IMR-90 (cell line): ENCODE data around the gene OR10D3. TPM values are rescaled to one million over a fixed set of nuclear protein-coding genes. Genes with fewer than 3 reads are reported as not detected.

ENCODE experiments used
- ATAC-seq: fragments of 200-7000 bp; cut with Tn5 transposase; 2 replicates; pipeline ENCODE4 v1.9.1; 2020; ENCODE audit warnings: low read depth, mild to moderate bottlenecking, moderate library complexity
- BruUV-seq: library from RNA; stranded (reverse); fragments of 400-500 nt; replicated peaks from 2 replicates; lab custom pipeline; 2021; lab: Mats Ljungman, UMichigan
- CTCF ChIA-PET: fragments of 300-600 bp; formaldehyde crosslinking; extraction: SDS; loops from one replicate; lab custom pipeline; 2021; ENCODE audit warnings: antibody characterized with exemption; lab: Yijun Ruan, JAX
- POLR2A ChIA-PET: fragments of 300-600 bp; sonication (Branson Sonifier 250); formaldehyde crosslinking; loops from one replicate; lab custom pipeline; 2022; ENCODE audit warnings: antibody characterized with exemption; ENCODE audit not compliant: unreplicated experiment; lab: Charles Lee
- DNase-seq: peaks from one replicate; pipeline ENCODE4 v3.0.0; 2013
- H2AFZ ChIP-seq: replicated peaks from 2 replicates; pipeline ENCODE3; 2013; ENCODE audit warnings: low read length, mild to moderate bottlenecking; ENCODE audit not compliant: poor library complexity
- H2AK5ac ChIP-seq: 2 replicates; pipeline ENCODE4 v1.6.1; 2013; ENCODE audit warnings: low read depth, low read length, inconsistent platforms
- H2AK9ac ChIP-seq: replicated peaks from 2 replicates; pipeline ENCODE3; 2013; ENCODE audit warnings: mild to moderate bottlenecking, low read depth, low read length, moderate library complexity; ENCODE audit not compliant: poor library complexity
- H2BK120ac ChIP-seq: 2 replicates; pipeline ENCODE4 v1.6.1; 2013; ENCODE audit warnings: low read depth, low read length, inconsistent platforms
- H2BK15ac ChIP-seq: 3 replicates; pipeline ENCODE4 v1.6.1; 2013; ENCODE audit warnings: low read depth, low read length, inconsistent platforms
- H2BK20ac ChIP-seq: 2 replicates; pipeline ENCODE4 v1.6.1; 2013; ENCODE audit warnings: low read depth, mild to moderate bottlenecking, inconsistent platforms, low read length, moderate library complexity
- H2BK5ac ChIP-seq: 2 replicates; pipeline ENCODE4 v1.6.1; 2013; ENCODE audit warnings: mild to moderate bottlenecking, low read depth, low read length, inconsistent platforms; ENCODE audit not compliant: poor library complexity, severe bottlenecking
- H3K14ac ChIP-seq: replicated peaks from 2 replicates; pipeline ENCODE4 v1.6.1; 2013; ENCODE audit warnings: low read depth, low read length, inconsistent platforms
- H3K18ac ChIP-seq: 2 replicates; pipeline ENCODE4 v1.6.1; 2013; ENCODE audit warnings: low read depth, low read length, control low read depth
- H3K23ac ChIP-seq: 2 replicates; pipeline ENCODE4 v1.6.1; 2013; ENCODE audit warnings: low read depth, low read length, inconsistent platforms
- H3K27ac ChIP-seq: 2 replicates; pipeline ENCODE4 v1.5.1; 2013; ENCODE audit warnings: mild to moderate bottlenecking, control low read depth, low read length; ENCODE audit not compliant: insufficient read depth
- H3K27me3 ChIP-seq: 2 replicates; pipeline ENCODE4 v1.6.1; 2013; ENCODE audit warnings: low read length; ENCODE audit not compliant: control insufficient read depth, insufficient read depth
- H3K36me3 ChIP-seq: 2 replicates; pipeline ENCODE4 v1.6.1; 2013; ENCODE audit warnings: low read length, mixed read lengths; ENCODE audit not compliant: control insufficient read depth, insufficient read depth
- H3K4ac ChIP-seq: 2 replicates; pipeline ENCODE4 v1.6.1; 2013; ENCODE audit warnings: low read depth, low read length, inconsistent platforms
- H3K4me1 ChIP-seq: 2 replicates; pipeline ENCODE4 v1.6.1; 2013; ENCODE audit warnings: low read length, mixed read lengths; ENCODE audit not compliant: control insufficient read depth, insufficient read depth
- H3K4me2 ChIP-seq: 2 replicates; pipeline ENCODE4 v1.6.1; 2013; ENCODE audit warnings: low read depth, mild to moderate bottlenecking, control low read depth, low read length, moderate library complexity
- H3K4me3 ChIP-seq: 2 replicates; pipeline ENCODE4 v1.5.1; 2013; ENCODE audit warnings: low read depth, mild to moderate bottlenecking, control low read depth, low read length, moderate library complexity; ENCODE audit not compliant: insufficient read depth
- H3K56ac ChIP-seq: 2 replicates; pipeline ENCODE4 v1.6.1; 2013; ENCODE audit warnings: low read length, inconsistent platforms; ENCODE audit not compliant: insufficient read depth; ENCODE audit errors: extremely low read depth
- H3K79me1 ChIP-seq, 2 experiments: 2 replicates each; pipeline ENCODE4 v1.6.1; 2013; ENCODE audit warnings: low read length in 2 of 2, inconsistent platforms in 1 of 2, low read depth in 1 of 2
- H3K9ac ChIP-seq: 2 replicates; pipeline ENCODE4 v1.6.1; 2013; ENCODE audit warnings: low read depth, low read length, control low read depth
- H3K9me1 ChIP-seq: 2 replicates; pipeline ENCODE4 v1.6.1; 2013; ENCODE audit warnings: low read length, inconsistent platforms; ENCODE audit not compliant: insufficient read depth
- H3K9me3 ChIP-seq: 2 replicates; pipeline ENCODE4 v1.6.1; 2013; ENCODE audit warnings: low read length; ENCODE audit not compliant: control insufficient read depth, insufficient read depth
- H4K20me1 ChIP-seq: 2 replicates; pipeline ENCODE4 v1.6.1; 2013; ENCODE audit warnings: low read length, inconsistent platforms; ENCODE audit not compliant: insufficient read depth
- H4K5ac ChIP-seq: 2 replicates; pipeline ENCODE4 v1.6.1; 2013; ENCODE audit warnings: mild to moderate bottlenecking, low read depth, low read length, control low read depth
- H4K8ac ChIP-seq, 2 experiments: 2 replicates each; pipeline ENCODE4 v1.6.1; 2013; ENCODE audit warnings: low read depth in 2 of 2, low read length in 2 of 2, control low read depth in 1 of 2, inconsistent platforms in 1 of 2
- H4K91ac ChIP-seq: 2 replicates; pipeline ENCODE4 v1.6.1; 2013; ENCODE audit warnings: low read depth, low read length, inconsistent platforms; ENCODE audit not compliant: insufficient read depth
- MXI1 ChIP-seq: IDR thresholded peaks from 2 replicates; pipeline ENCODE4 v1.6.1; 2012; ENCODE audit warnings: low read depth, mild to moderate bottlenecking, low read length, moderate library complexity, borderline replicate concordance
- SMC3 ChIP-seq: fragments of 150-350 bp; IDR thresholded peaks from 2 replicates; pipeline ENCODE4 v1.6.1; 2016; ENCODE audit warnings: low read depth, mild to moderate bottlenecking, antibody characterized with exemption, low read length, moderate library complexity
- WGBS, 2 experiments: methylation state at CpG; one replicate each; pipeline versions ENCODE4 v1.1.5 to v1.1.7; 2013; ENCODE audit warnings: missing lambda C conversion rate in 2 of 2; ENCODE audit not compliant: insufficient read length in 1 of 2; ENCODE audit errors: extremely low coverage in 2 of 2; 5-methylcytosine and 5-hydroxymethylcytosine counted together
- dilution Hi-C: fragments of 300-500 bp; cut with HindIII; formaldehyde crosslinking; loops from one replicate; pipeline ENCODE4 v1.14.3; 2018; ENCODE audit warnings: low sequenced_read_pairs; ENCODE audit not compliant: unreplicated experiment
- in situ Hi-C: fragments of 300-500 bp; cut with MboI; formaldehyde crosslinking; loops from 3 replicates; pipeline ENCODE4 v1.14.3; 2019; ENCODE audit warnings: low sequenced_read_pairs, inconsistent platforms, mixed read lengths
- intact Hi-C: fragments of 100-400 bp; cut with micrococcal nuclease; formaldehyde crosslinking; loops from 2 replicates; pipeline ENCODE4 v1.10.0; 2022
- polyA plus RNA-seq, 3 experiments: library from polyadenylated mRNA; depleted of rRNA; stranded (reverse); fragments of >200 nt; gene quantifications; 2 replicates each; pipeline ENCODE4 v1.2.3, GENCODE V29; 2012; ENCODE audit warnings: low replicate concordance in 1 of 3
- total RNA-seq: library from RNA; depleted of rRNA; stranded (reverse); fragments of >200 nt; gene quantifications from 2 replicates; pipeline ENCODE4 v1.2.3, GENCODE V29; 2012
- TF ChIP-seq, protein P1 (sequence below): conservative IDR thresholded peaks from 2 replicates; pipeline ENCODE4 v1.5.1; 2012; ENCODE audit warnings: mild to moderate bottlenecking, low read depth, low read length, improper control_type of control experiment

The OR10D3 gene
- total and polyA plus RNA-seq, 2 of the 4 experiments (the other 2 are of a cell fraction) = not detected

DNA sequence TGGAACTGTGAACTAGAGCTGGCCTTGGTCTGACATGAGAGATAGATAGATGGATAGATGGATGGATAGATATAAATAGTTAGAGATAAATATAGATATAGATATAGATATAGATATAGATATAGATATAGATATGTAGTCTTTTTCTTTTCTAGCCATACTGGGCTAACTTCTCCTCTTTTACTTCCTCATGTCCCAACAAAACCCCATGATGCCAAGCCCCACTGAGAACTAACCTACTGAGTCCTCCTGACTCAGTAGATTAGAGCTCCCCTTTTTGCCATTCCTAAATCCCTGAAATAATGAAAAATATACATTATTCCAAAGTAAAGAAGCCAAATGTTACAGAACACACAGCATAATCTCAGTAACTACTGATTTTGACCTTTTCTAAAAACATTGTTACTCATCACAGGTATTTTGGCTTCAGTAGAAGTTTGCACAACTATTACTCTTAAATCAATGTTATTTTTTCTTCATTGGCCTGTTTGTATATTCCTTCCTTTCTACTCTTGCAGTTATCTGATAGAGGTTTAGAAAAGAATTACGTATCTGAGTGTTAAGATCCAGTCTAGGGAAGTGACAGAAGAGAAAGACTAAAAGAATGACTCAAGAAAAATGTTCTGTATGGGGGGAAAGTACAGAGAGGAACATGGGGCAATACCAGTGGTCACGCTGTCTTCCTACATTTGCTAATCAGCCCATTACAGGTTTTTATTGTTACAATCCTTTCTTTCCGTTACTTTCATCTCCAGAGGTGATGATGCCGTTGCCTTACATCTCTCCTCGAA, 6.0 kb upstream of the OR10D3 start:
- TF ChIP-seq SMC3 = no peak
- TF ChIP-seq, protein P1, sequence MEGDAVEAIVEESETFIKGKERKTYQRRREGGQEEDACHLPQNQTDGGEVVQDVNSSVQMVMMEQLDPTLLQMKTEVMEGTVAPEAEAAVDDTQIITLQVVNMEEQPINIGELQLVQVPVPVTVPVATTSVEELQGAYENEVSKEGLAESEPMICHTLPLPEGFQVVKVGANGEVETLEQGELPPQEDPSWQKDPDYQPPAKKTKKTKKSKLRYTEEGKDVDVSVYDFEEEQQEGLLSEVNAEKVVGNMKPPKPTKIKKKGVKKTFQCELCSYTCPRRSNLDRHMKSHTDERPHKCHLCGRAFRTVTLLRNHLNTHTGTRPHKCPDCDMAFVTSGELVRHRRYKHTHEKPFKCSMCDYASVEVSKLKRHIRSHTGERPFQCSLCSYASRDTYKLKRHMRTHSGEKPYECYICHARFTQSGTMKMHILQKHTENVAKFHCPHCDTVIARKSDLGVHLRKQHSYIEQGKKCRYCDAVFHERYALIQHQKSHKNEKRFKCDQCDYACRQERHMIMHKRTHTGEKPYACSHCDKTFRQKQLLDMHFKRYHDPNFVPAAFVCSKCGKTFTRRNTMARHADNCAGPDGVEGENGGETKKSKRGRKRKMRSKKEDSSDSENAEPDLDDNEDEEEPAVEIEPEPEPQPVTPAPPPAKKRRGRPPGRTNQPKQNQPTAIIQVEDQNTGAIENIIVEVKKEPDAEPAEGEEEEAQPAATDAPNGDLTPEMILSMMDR = no peak
- no peak for TF ChIP-seq MXI1
- no peaks in the 10 kb centered on the region for H3K9me1 ChIP-seq
- H3K14ac ChIP-seq = no peak overlapping the region
- H3K9me3 ChIP-seq = no peaks in the 10 kb centered on the region; the same call in 1 of the 2 replicates
- no peaks in the 10 kb centered on the region for H3K36me3 ChIP-seq
- H2BK20ac ChIP-seq = no peak overlapping the region
- H4K5ac ChIP-seq = no peak overlapping the region
- no peak overlapping the region for H4K91ac ChIP-seq
- dilution Hi-C loops (no loop called here), intact Hi-C loops (no loop called here), in situ Hi-C loops (no loop called here)
- no peaks in the 10 kb centered on the region for H4K20me1 ChIP-seq
- H3K27ac ChIP-seq = no peak overlapping the region
- no peak for DNase-seq
- H2BK120ac ChIP-seq = no peak overlapping the region
- H2AFZ ChIP-seq = no peak overlapping the region
- no peak overlapping the region for H3K9ac ChIP-seq
- H3K27me3 ChIP-seq = peaks cover 1% of the 10 kb centered on the region
- no peak overlapping the region for H2AK9ac ChIP-seq
- no peak overlapping the region for H3K4ac ChIP-seq
- H2BK15ac ChIP-seq = no peak overlapping the region
- no peak overlapping the region for H3K23ac ChIP-seq
- CTCF ChIA-PET = interaction anchor here (1.0 kb wide), 1 partner anchor 19 kb away, joined by 3 read pairs; no protein-coding TSS in a partner anchor
- H4K8ac ChIP-seq = no peak overlapping the region
- H3K4me2 ChIP-seq = no peak overlapping the region
- no peak overlapping the region for H2AK5ac ChIP-seq
- no TSS peak for BruUV-seq
- H3K4me3 ChIP-seq = no peak overlapping the region
- H3K18ac ChIP-seq = no peak overlapping the region
- ATAC-seq = no peak
- H3K4me1 ChIP-seq = no peaks in the 10 kb centered on the region
- H3K56ac ChIP-seq = no peak overlapping the region
- no peaks in the 10 kb centered on the region for H3K79me1 ChIP-seq
- WGBS, 2 experiments = no CpG with 5 or more reads among the region's 5 CpGs
- POLR2A ChIA-PET = no interaction called here
- no peak overlapping the region for H2BK5ac ChIP-seq
